GM10847 (cell line): ENCODE results near the gene SYMPK.

Experiments
- POLR2A ChIP-seq: IDR thresholded peaks from 2 replicates; pipeline ENCODE4 v1.6.1; 2011; ENCODE audit not compliant: insufficient read length; ENCODE audit errors: extremely low read depth

The SYMPK gene

GRCh38 chr19:45786533-45786894 is 76.4 kb downstream of the SYMPK start:
- TF ChIP-seq POLR2A = no peak

DNA sequence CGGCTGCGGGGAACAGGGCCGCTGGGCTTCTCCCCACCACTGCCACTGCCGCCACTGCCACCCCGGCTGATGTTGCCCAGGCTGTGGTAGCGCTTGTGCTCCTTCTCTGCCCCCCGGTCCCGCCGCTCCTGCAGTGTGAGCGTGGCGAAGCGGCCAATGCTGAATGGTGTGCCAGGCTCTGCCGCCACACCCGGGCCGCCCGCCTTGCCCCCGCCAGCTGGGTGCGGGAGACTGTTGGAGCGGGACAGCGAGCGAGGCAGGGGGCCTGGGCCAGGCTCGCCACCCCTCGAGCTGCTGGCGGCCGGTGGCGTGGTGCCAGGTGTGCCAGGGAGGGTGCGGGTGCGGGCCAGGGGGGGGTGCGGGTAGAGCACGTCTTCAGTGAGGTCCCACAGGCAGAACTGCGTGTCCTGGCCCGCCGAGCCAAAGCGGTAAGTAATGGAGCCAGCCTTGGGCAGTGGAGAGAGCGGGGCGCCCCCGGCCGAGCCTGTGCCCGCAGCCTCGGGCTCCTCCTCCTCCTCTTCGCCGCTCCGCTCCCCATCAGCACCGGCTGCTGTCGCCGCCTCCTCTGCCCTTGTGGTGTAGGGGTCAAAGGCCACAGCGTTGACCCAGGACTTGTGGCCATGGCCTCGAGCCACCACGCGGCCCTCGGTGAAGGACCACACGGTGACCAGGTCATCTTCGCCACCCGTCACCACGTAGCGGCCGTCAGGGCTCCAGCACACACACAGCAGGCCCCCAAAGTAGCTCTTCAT is 77.0 kb downstream of the SYMPK start:
- no peak for TF ChIP-seq POLR2A

GRCh38 chr19:45785097-45785496 is 77.8 kb downstream of the SYMPK start:
- no peak for TF ChIP-seq POLR2A

GRCh38 chr19:45784096-45784495 is 78.9 kb downstream of the SYMPK start:
- no peak for TF ChIP-seq POLR2A

DNA sequence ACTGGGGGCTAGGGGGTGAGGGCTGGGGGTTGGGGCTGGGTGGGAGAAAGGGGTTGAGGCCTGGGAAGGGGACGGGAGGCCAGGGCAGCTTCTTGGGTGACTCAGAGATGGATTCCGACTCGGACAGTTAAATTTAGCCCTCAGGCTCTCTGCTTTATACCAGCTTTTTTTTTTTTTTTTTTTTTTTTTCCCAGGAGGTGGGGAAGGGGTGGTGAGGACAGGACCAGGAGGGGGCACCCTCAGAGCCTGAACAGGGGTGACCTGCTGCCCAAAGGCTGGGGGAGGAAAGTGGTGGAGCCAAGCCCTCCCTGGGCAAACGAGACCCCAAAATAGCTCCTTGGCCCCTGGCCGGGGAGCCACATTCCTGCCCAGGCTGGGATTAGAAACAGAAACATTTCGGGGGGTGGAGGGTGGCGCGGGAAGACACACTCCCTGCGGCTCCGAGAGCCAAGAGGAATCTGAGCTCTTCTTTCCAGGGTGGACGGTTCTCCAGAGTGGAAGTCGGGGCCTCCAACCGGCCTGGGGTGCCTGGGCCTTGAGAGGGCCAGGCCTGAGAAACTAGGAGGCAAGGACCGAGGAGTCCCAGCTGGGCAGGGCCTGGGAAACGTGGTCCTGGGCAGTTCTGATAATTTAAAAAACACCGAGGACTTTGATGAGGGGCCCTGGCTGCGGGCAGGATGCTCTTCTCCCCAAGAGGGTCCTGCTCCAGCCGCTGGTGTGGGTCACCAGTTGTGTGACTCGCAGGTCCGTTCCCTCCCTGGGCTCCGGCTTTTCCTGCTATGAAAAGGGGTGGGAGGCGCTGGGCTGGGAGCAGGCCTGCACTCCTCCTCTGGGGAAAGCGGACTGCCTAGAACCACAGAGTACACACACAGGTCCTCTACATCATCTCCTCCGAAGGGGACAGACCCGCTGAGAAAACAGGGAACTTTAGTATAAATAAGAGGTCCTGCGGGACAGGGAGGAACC is 79.8 kb downstream of the SYMPK start:
- no peak for TF ChIP-seq POLR2A

GRCh38 chr19:45782162-45782691 is 80.7 kb downstream of the SYMPK start, which contains the start of gene DMPK:
DMPK (minus strand) TSS chr19:45782490; CDS start chr19:45782352, 138 bp downstream.
- TF ChIP-seq POLR2A = no peak

GRCh38 chr19:45781214-45782161 is 81.5 kb downstream of the SYMPK start:
- TF ChIP-seq POLR2A = no peak

DNA sequence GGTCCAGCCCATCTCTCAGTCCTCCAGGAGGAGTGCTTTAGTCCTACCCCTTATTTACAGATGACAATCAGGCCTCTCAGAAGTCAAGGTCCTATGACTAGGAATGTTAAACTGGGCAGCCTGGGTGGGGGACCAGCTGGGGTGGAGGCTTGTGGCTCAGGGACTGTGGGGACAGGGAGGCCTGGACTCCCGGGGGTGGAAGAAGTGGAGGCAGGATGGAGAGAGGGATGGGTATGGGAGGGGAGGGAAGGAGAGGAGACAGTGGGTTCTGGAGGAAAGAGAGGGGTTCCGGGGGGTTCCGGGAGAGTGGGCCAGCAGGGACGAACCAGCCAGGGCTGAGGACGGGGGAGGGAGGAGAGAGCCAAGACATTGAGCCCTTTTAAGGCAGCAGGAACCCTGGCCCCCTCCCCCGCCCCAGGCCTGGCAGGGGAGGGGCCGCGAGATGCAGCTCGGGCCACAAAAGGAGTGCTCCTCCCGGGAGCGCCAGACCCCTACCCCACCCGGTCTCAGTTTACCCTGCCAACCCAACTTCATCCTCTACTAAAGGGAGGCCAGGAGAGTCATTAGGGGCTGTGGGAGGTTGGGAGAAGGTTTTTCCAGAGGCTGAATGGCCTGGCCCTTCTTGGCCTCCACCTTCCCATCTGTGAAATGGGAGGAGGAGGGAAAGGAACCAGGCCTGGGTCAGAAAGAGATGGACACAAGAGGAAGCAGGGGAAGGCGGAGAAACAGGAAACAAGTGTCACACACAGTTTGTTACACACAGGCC is 82.3 kb downstream of the SYMPK start:
- TF ChIP-seq POLR2A = no peak

DNA sequence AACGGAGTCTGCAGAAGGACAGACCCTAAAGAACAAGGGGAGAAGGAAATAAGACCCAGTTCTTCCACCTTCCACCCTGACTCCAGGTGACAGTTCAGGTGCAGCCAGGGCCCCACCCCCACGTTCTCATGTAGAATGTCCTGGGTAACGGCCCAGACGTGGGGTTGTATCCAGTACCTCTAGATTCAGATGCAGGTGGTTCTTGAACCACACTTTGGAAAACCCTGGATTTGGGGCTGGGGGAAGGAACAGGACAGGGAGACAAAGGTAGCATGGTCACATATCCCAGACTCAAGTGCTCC is 82.8 kb downstream of the SYMPK start:
- no peak for TF ChIP-seq POLR2A

DNA sequence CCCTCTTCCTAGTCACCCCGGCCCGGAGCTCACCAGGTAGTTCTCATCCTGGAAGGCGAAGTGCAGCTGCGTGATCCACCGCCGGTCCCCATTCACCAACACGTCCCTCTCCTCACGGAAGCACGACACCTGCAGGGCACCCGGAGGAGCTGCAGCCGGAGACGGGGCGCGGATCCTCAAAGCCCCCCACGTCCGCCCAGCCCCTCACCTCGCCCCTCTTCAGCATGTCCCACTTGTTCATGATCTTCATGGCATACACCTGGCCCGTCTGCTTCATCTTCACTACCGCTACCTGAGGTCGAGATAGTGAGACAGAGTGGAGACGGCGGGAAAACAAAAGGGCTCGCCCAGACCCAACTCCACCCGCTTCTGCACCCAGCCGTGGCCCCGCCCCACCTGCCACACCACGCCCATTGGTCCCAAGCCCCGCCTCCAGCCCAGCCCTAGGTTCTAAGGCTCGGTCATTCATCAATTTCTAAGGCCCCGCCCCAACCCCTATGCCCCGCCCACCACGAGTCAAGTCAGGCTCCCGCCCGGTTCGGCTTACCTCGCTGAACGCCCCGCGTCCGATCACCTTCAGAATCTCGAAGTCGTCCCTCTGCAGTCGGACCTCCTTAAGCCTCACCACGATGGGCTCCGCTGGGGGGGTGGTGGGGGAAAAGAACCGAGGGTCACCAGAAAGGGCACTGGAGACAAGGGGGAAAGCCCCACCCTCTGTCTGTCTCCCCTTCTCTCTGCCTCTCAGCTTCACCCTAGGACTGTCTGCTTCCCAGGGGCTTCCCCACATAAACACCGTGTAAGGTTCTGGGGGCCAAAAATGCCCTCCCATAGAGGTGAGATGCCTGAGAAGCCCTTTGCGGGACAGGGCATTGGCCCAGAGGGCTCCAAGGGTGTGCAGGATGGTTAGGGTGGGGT is 83.5 kb downstream of the SYMPK start:
- TF ChIP-seq POLR2A = no peak

DNA sequence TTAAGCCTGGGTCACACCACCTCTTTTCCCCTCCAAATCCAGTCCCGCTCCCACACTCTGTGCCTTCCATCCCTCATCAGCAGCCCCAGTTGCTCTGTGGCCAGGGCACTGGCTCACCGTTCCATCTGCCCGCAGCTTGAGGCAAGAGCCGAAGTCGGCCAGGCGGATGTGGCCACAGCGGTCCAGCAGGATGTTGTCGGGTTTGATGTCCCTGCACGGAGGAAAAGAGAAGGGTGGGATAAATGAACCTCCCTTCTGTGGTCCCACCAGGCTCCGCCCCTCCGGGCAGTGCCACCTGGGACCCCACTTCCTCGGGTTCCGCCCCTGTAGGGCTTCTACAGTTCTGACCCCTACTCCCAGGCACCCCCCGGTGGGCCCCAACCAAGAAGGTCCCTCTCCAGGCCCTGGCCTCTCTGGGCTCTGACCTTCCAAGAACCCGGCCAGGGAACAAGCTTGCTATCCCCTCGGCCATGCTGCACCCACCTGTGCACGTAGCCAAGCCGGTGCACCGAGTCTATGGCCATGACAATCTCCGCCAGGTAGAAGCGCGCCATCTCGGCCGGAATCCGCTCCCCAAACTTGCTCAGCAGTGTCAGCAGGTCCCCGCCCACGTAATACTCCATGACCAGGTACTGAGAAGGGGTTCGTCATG is 84.8 kb downstream of the SYMPK start:
- TF ChIP-seq POLR2A = no peak

DNA sequence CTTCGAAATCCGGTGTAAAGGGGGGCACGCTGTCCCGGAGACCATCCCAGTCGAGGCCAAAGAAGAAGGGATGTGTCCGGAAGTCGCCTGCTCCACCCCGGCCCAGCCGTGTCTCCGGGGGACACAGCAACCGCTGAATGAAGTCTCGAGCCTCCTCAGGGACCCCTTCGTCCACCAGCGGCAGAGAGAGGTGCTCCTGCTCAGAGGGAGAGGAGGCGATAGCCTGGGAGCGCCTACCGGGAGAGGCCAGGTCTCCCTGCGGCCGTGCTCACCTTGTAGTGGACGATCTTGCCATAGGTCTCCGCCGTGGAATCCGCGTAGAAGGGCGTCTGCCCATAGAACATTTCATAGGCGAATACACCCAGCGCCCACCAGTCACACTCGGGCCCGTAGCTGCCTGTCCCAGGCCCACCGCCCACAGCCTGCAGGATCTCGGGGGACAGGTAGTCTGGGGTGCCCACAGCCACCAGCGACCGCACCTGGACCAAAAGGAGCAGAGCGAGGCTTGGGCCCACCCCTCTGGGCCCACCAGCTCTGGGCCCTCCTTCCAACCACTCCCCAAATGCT is 85.5 kb downstream of the SYMPK start:
- TF ChIP-seq POLR2A = no peak
